Psoas muscle (tissue), 8 donors: ENCODE measurements around the gene FGF14. TPM values are rescaled to one million over a fixed set of nuclear protein-coding genes. Genes with fewer than 3 reads are reported as not detected.
"Not testable (repeated sequence)": the region's sequence is repeated elsewhere in the genome, so short reads cannot be mapped to it uniquely, and the experiment has no call there.

Experiments used
- ATAC-seq, 4 donors: fragments of 200-7000 bp; cut with Tn5 transposase; one replicate each; pipeline ENCODE4 v1.9.1; 2020; ENCODE audit warnings: moderate library complexity in 3 of 4, mild to moderate bottlenecking in 2 of 4
- DNase-seq, 2 donors: peaks; one replicate each; pipeline ENCODE4 v3.0.0-alpha.2; 2020
- H3K27ac ChIP-seq: fragments of 200-600 bp; one replicate; pipeline ENCODE4 v1.8.0; 2022
- H3K27me3 ChIP-seq, 3 donors: fragments of 200-600 bp in 1 of 3; one replicate each; pipeline versions ENCODE4 v1.6.1 to v1.8.0; 2013 to 2022; ENCODE audit warnings: low read length in 2 of 3, mild to moderate bottlenecking in 2 of 3, moderate library complexity in 1 of 3; ENCODE audit not compliant: insufficient read depth in 3 of 3
- H3K36me3 ChIP-seq, 2 donors: fragments of 200-600 bp in 1 of 2; one replicate each; pipeline versions ENCODE4 v1.6.1 to v1.8.0; 2013 to 2022; ENCODE audit warnings: low read depth in 1 of 2, mild to moderate bottlenecking in 1 of 2, moderate library complexity in 1 of 2; ENCODE audit not compliant: insufficient read depth in 1 of 2
- H3K4me1 ChIP-seq: fragments of 200-600 bp; one replicate; pipeline ENCODE4 v1.8.0; 2022
- H3K4me3 ChIP-seq: fragments of 200-600 bp; one replicate; pipeline ENCODE4 v1.8.0; 2022; ENCODE audit warnings: mild to moderate bottlenecking
- H3K9me3 ChIP-seq: fragments of 200-600 bp; one replicate; pipeline ENCODE4 v1.8.0; 2022
- CTCF ChIP-seq: fragments of 200-600 bp; IDR thresholded peaks from one replicate; pipeline ENCODE4 v1.8.0; 2022; ENCODE audit warnings: antibody characterized with exemption
- WGBS, 3 donors: extraction: QIAGEN DNeasy Blood & Tissue Kit; methylation state at CpG; one replicate each; pipeline versions ENCODE4 v1.1.6 to v1.1.7; 2013; 5-methylcytosine and 5-hydroxymethylcytosine counted together
- intact Hi-C, 2 donors: fragments of 100-400 bp; cut with DNase I; formaldehyde crosslinking; loops; one replicate each; pipeline versions ENCODE4 v1.11.0 to v1.14.2; 2022
- polyA plus RNA-seq, 3 donors: library from polyadenylated mRNA; stranded (reverse); fragments of 200-250 nt; gene quantifications; one replicate each; pipeline ENCODE4 v1.2.3, GENCODE V29; 2013
- total RNA-seq, 4 donors: library from RNA; stranded (reverse); fragmentation: NEBNext Ultra II Directional in 2 of 4; extraction: Animal tissue kit (Norgen Biotek cat#: 25700) in 2 of 4; gene quantifications; one replicate each; pipeline versions ENCODE4 v1.2.1 to v1.2.4, GENCODE V29; 2021 to 2023
- donor health status: healthy with polysubstance abuse.
- donor health status: DM: no; HTN: no; CAD: no; lungs with moderate emphysema.
- donor health status: Bipolar disorder and iron deficiency.
- donor health status: healthy.
- donor health status: DM: yes; HTN: yes; CAD: no.
- donor health status: DM: no; HTN: no; CAD: no.
- donor health status: DM: no; HTN: no; CAD: no.
- donor health status: DM: yes; HTN: yes; CAD: no.

FGF14 gene
- total and polyA plus RNA-seq, 7 donors: 0.01 to 0.05 (median 0.02) TPM; not detected in 4

GRCh38 chr13:102017248-102017647 lies 384.6 kb downstream of the FGF14 start:
- no peak for DNase-seq
- TF ChIP-seq CTCF: no peak
- Histone ChIP-seq H3K36me3 (no peaks in the 10 kb centered on the region), H3K4me3 (no peak overlapping the region), H3K4me1 (no peaks in the 10 kb centered on the region), H3K27ac (no peak overlapping the region), H3K9me3 (peaks cover 15% of the 10 kb centered on the region), H3K27me3 (no peaks in the 10 kb centered on the region)
- intact Hi-C loops: no loop called here
- no peak for ATAC-seq

- Histone ChIP-seq H3K4me1 (no peaks in the 10 kb centered on the region), H3K27ac (peak overlapping the region; percentile 76), H3K4me3 (peak overlapping the region; percentile 8), H3K9me3 (peaks cover 8% of the 10 kb centered on the region), H3K27me3 (no peaks in the 10 kb centered on the region), H3K36me3 (no peaks in the 10 kb centered on the region)
- DNase-seq (peak; percentile 9 to 63), ATAC-seq (peak; percentile 89 to 99 (median 96))
- 31 to 65% (median 39%) methylated on average over 7 of the region's 7 CpGs for WGBS, 3 donors
- no peak for TF ChIP-seq CTCF
- intact Hi-C loops: no loop called here
These were observed 389.3 kb downstream of the FGF14 start for GRCh38 chr13:102012299-102013293.

- peak; percentile 41 to 70 (median 54) for ATAC-seq
- WGBS, 3 donors: 50 to 75% (median 52%) methylated on average over 5 of the region's 5 CpGs
- H3K27me3 ChIP-seq, intact Hi-C loops, H3K9me3 ChIP-seq, H3K36me3 ChIP-seq, H3K4me1 ChIP-seq, DNase-seq: not testable (repeated sequence)
- H3K4me3 ChIP-seq: peak overlapping the region; percentile 8
- H3K27ac ChIP-seq: peak overlapping the region; percentile 76
These were observed 390.4 kb downstream of the FGF14 start for GRCh38 chr13:102011455-102011854.

- ATAC-seq (no peak), DNase-seq (no peak)
- peaks cover 0 to 3% (median 0%) of the 10 kb centered on the region in 3 donors for H3K27me3 ChIP-seq
- H3K4me3 ChIP-seq: no peak overlapping the region
- no peak for TF ChIP-seq CTCF
- WGBS, 3 donors: 62 to 68% (median 67%) methylated on average over 5 of the region's 5 CpGs
- intact Hi-C loops: no loop called here
- H3K27ac ChIP-seq: no peak overlapping the region
- no peaks in the 10 kb centered on the region for H3K36me3 ChIP-seq
- no peaks in the 10 kb centered on the region for H3K4me1 ChIP-seq
- no peaks in the 10 kb centered on the region for H3K9me3 ChIP-seq
These were observed 397.8 kb downstream of the FGF14 start for GRCh38 chr13:102003848-102004570.

- no peaks in the 10 kb centered on the region for H3K4me1 ChIP-seq
- no peak overlapping the region for H3K27ac ChIP-seq
- no peaks in the 10 kb centered on the region for H3K9me3 ChIP-seq
- no peaks in the 10 kb centered on the region for H3K36me3 ChIP-seq
- H3K27me3 ChIP-seq: peaks cover 0 to 3% (median 0%) of the 10 kb centered on the region in 3 donors
- DNase-seq: no peak
- intact Hi-C loops: no loop called here
- H3K4me3 ChIP-seq: no peak overlapping the region
- no peak for ATAC-seq
- 42 to 61% (median 46%) methylated on average over 3 of the region's 3 CpGs for WGBS, 3 donors
- TF ChIP-seq CTCF: no peak
These were observed 399.6 kb downstream of the FGF14 start for GRCh38 chr13:102002287-102002686.
